ENCODE measurements around the gene A1CF. TPM values are rescaled to one million over a fixed set of nuclear protein-coding genes. Genes with fewer than 3 reads are reported as not detected.

A1CF gene
- total RNA-seq, 4 donors from 2014 or later, result 0.19 TPM; not detected in 3

DNA sequence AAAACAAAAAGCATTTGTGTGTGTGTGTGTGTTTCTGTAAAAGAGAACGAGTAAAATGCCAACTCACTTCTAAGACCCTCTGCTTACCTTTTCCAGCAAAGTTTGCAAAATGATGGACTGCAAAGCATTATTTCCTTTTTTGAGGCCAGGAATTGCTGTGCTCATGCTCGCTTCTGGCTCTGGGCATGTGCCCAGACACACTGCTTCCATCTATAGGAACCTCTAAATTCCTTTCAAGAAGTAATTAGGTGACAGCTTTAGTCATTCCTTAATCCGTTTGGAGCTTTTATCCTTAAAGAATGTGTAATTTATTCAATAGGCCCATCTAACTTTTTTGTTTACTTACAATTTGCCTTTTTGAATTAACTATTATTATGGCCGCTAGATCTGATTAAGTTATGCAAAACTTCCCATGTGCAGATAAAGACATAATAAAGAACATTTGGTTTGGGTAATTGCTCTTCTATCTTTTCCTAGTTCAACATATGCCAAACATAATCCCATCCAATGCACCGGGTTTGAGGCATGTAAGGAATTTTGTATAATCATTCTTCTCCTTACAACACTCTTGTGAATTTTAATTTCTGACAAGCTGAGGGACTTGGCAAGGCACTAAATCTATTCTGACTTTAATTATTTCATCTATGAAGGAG lies 34.7 kb downstream of the A1CF start:
- no peak for TF ChIP-seq CTCF (IDR thresholded peaks at IDR 0.05)
- no peak for DNase-seq (ENCODE audit: low spot score)
- no peak for ATAC-seq (ENCODE audit: low FRiP score)

DNA sequence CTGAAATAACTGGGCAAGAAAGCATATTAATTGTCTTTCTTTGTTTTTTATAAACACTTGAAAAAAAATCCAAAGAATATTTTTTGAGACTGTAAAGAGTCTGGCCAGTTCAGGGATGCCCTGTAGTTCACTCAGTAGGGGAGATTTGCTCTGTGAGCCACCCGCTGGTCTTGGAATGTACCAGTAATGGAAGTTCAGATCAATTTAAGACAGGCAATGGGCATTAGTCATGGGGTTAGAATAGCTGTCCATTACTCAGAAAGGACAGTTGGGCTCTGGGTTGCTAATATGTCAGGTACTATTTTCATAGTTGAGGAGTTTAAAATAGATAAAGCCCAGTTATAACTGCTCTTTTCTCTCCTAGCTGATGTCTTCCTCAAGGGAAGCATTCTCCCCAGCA lies 38.7 kb downstream of the A1CF start:
- no peak for TF ChIP-seq CTCF (IDR thresholded peaks at IDR 0.05)
- ATAC-seq (ENCODE audit: low FRiP score) (no peak), DNase-seq (ENCODE audit: low spot score) (no peak)

- no peak for TF ChIP-seq CTCF (IDR thresholded peaks at IDR 0.05)
- DNase-seq (ENCODE audit: low spot score), result no peak
These were observed 48.3 kb downstream of the A1CF start for GRCh38 chr10:50837095-50837494.

DNA sequence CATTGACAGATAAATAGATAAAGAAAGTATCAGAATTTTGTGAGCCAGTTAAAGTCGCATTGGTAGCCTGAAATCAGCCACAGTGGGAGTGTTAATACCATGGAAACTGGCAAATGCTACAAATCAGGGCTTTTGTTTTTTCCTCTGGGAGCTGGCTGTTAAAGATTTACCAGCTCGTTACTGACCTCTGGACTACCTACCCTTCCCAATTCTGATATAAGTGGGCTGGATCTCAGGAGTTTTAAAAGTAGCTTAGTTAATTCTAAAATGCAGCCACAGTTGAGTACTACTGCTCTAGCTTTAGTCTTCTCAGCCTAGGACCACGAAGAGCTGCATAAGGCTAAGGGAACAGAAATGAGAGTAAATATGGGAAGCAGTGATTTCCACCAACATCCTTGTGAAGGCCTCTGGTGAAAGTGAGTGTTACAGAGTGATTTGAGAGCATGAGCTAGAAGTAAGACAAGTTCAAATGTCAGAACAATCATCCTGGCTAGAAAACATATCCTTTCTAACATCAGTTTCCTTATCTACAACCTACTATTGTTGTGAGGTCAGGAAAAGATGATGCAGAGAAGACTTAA lies 53.2 kb downstream of the A1CF start:
- TF ChIP-seq CTCF (IDR thresholded peaks at IDR 0.05), result no peak
- no peak for DNase-seq (ENCODE audit: low spot score)
- ATAC-seq (ENCODE audit: low FRiP score), result no peak

More at GRCh38 chr10:50837095-50837494, 48.3 kb downstream of the A1CF start:
- no peak for ATAC-seq (ENCODE audit: low FRiP score)

DNA sequence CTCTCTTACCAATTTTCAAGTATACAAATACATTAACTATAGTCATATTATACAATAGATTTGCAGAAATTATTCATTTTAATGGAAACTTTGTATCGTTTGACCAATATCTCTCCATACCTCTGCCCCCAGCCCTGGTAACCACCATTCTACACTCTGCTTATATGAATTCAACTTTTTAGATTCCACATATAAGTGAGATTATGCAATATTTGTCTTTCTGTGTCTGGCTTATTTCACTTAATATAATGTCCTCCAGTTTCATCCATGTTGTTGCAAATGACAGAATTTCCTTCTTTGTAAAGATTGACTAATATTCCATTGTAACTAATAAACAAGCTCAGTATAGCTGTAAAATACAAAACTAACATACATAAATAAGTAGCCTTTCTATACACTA lies 55.4 kb downstream of the A1CF start:
- TF ChIP-seq CTCF (IDR thresholded peaks at IDR 0.05), result no peak
- ATAC-seq (ENCODE audit: low FRiP score), result no peak
- no peak for DNase-seq (ENCODE audit: low spot score)

DNA sequence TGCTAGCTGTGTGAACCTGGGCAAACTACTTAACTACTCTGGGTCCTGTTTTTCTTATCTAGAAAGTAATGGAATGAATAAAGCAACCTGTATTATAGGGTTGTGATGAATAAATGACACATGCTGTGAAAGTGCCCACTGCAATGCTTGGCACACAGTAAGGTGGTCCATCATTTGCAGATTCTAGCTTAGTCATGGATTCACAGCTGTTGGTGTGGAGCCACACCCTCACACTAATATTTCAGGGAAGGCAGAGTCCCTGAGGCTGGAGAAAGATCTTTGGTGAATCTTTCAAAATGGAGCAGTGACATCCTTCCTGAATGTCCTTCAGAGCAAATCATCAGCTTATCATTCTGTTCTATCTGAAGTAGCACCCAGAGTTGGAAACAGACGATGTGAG lies 60.6 kb downstream of the A1CF start:
- DNase-seq (ENCODE audit: low spot score) (no peak), ATAC-seq (ENCODE audit: low FRiP score) (no peak)
- TF ChIP-seq CTCF (IDR thresholded peaks at IDR 0.05), result no peak

- TF ChIP-seq CTCF (IDR thresholded peaks at IDR 0.05), result no peak
- ATAC-seq (ENCODE audit: low FRiP score) (no peak), DNase-seq (ENCODE audit: low spot score) (no peak)
These were observed 61.6 kb downstream of the A1CF start for GRCh38 chr10:50823789-50824188.
